Iris pigment epithelial cell (primary cell): Measurements from ENCODE around the gene LRIG3.
A peak's percentile ranks its signal among the peaks of the same experiment; 100 is the strongest.
"Not testable (repeated sequence)": the region's sequence is repeated elsewhere in the genome, so short reads cannot be mapped to it uniquely, and the experiment has no call there.

Source experiments
- DNase-seq: peaks from one replicate; pipeline ENCODE4 v3.0.0-alpha.2; 2011; ENCODE audit warnings: low read depth

The LRIG3 gene

GRCh38 chr12:58920102-58920960 lies at the start of gene LRIG3:
LRIG3 (minus strand) TSS chr12:58920504; CDS start chr12:58920235, 269 bp downstream.
- DNase-seq = peak; percentile 95

GRCh38 chr12:58969237-58969636 lies 48.9 kb upstream of the LRIG3 start:
- DNase-seq = no peak

GRCh38 chr12:58967561-58967960 lies 47.3 kb upstream of the LRIG3 start:
- peak; percentile 69 for DNase-seq

- peak; percentile 43 for DNase-seq
These were observed 46.6 kb upstream of the LRIG3 start for GRCh38 chr12:58966939-58967338.

- DNase-seq = no peak
These were observed 45.3 kb upstream of the LRIG3 start for GRCh38 chr12:58965568-58965967.

GRCh38 chr12:58963844-58964243 lies 43.5 kb upstream of the LRIG3 start:
- no peak for DNase-seq

GRCh38 chr12:58961906-58962305 lies 41.6 kb upstream of the LRIG3 start:
- peak; percentile 79 for DNase-seq

GRCh38 chr12:58961166-58961565 lies 40.9 kb upstream of the LRIG3 start:
- peak; percentile 37 for DNase-seq

- DNase-seq = no peak
These were observed 39.5 kb upstream of the LRIG3 start for GRCh38 chr12:58959639-58960300.

GRCh38 chr12:58957298-58957697 lies 37.0 kb upstream of the LRIG3 start:
- no peak for DNase-seq

GRCh38 chr12:58955849-58956248 lies 35.5 kb upstream of the LRIG3 start:
- DNase-seq = no peak

- no peak for DNase-seq
These were observed 33.7 kb upstream of the LRIG3 start for GRCh38 chr12:58954002-58954401.

GRCh38 chr12:58950739-58951100 lies 30.4 kb upstream of the LRIG3 start:
- DNase-seq = no peak

GRCh38 chr12:58949954-58950738 lies 29.8 kb upstream of the LRIG3 start:
- DNase-seq = not testable (repeated sequence)

GRCh38 chr12:58943079-58943478 lies 22.8 kb upstream of the LRIG3 start:
- DNase-seq = no peak

- no peak for DNase-seq
These were observed 22.0 kb upstream of the LRIG3 start for GRCh38 chr12:58942345-58942744.

- no peak for DNase-seq
These were observed 19.2 kb upstream of the LRIG3 start for GRCh38 chr12:58939399-58940100.

- DNase-seq = no peak
These were observed 18.1 kb upstream of the LRIG3 start for GRCh38 chr12:58938440-58938839.

GRCh38 chr12:58934528-58934927 lies 14.2 kb upstream of the LRIG3 start:
- DNase-seq = no peak

- no peak for DNase-seq
These were observed 12.7 kb upstream of the LRIG3 start for GRCh38 chr12:58932806-58933681.

GRCh38 chr12:58931518-58931917 lies 11.2 kb upstream of the LRIG3 start:
- no peak for DNase-seq
